ENCODE measurements around the gene PTPRU. TPM values are rescaled to one million over a fixed set of nuclear protein-coding genes. Genes with fewer than 3 reads are reported as not detected.

The PTPRU gene
- total RNA-seq, 1 experiment from 2014 or later: 45.5 TPM

- Histone ChIP-seq H3K4ac (ENCODE audit: low read depth, low read length) (no peak overlapping the region), H3K79me1 (ENCODE audit: insufficient read depth, low read depth, low read length, poor library complexity, severe bottlenecking) (no peaks in the 10 kb centered on the region), H2AFZ (ENCODE audit: low read length) (no peak overlapping the region), H3T11ph (ENCODE audit: low read length) (no peak overlapping the region), H4K8ac (replicated peaks; ENCODE audit: insufficient read length, low read depth, low read length) (no peak overlapping the region), H3K14ac (ENCODE audit: insufficient read depth, low read length) (no peak overlapping the region), H4K20me1 (ENCODE audit: control insufficient read depth, insufficient read depth, insufficient read length) (no peaks in the 10 kb centered on the region), H2AK5ac (ENCODE audit: insufficient read length, low read length) (no peak overlapping the region), H2BK5ac (ENCODE audit: insufficient read length, low read length) (no peak overlapping the region), H3K9ac (ENCODE audit: extremely low read depth, insufficient read length, low read length) (no peak overlapping the region), H3K23ac (ENCODE audit: insufficient read length, low read depth, low read length) (no peak overlapping the region), H2BK20ac (ENCODE audit: low read depth, low read length, poor library complexity, severe bottlenecking) (no peak overlapping the region), H2BK15ac (ENCODE audit: low read depth, low read length) (no peak overlapping the region), H3K23me2 (ENCODE audit: insufficient read length, low read depth, low read length, poor library complexity, severe bottlenecking) (no peaks in the 10 kb centered on the region), H2BK12ac (ENCODE audit: insufficient read length, low read depth, low read length) (no peak overlapping the region), H3K9me3 (ENCODE audit: control insufficient read depth, low read depth, low read length) (no peaks in the 10 kb centered on the region), H3K56ac (ENCODE audit: insufficient read length, low read depth, low read length) (no peak overlapping the region), H3K27me3 (ENCODE audit: insufficient read depth, low read length) (no peaks in the 10 kb centered on the region), H4K91ac (ENCODE audit: insufficient read length, low read depth, low read length) (no peak overlapping the region), H3K4me2 (ENCODE audit: insufficient read depth, insufficient read length, low read length) (no peak overlapping the region), H2BK120ac (ENCODE audit: low read depth, low read length, poor library complexity, severe bottlenecking) (no peak overlapping the region), H3K4me1 (ENCODE audit: insufficient read depth, low read length) (no peaks in the 10 kb centered on the region), H3K18ac (ENCODE audit: insufficient read length, low read depth, low read length) (no peak overlapping the region), H3K27ac (ENCODE audit: insufficient read length, low read depth, low read length) (no peak overlapping the region), H4K5ac (ENCODE audit: insufficient read length, low read depth, low read length) (no peak overlapping the region), H3K79me2 (ENCODE audit: insufficient read depth, low read length) (no peaks in the 10 kb centered on the region)
- no peak for TF ChIP-seq CTCF (conservative IDR thresholded peaks at IDR 0.05)
- H3K27ac Mint-ChIP-seq: no peak overlapping the region
- no peaks in the 10 kb centered on the region for H3K27me3 Mint-ChIP-seq (ENCODE audit: low read depth)
- WGBS (ENCODE audit: extremely low coverage, insufficient read length, low lambda C conversion rate): no CpG with 5 or more reads among the region's 10 CpGs
- no peak overlapping the region for H3K4me3 Mint-ChIP-seq
- H3K36me3 Mint-ChIP-seq (ENCODE audit: insufficient read depth in 1 of 3, low read depth in 3 of 3): peaks cover 2 to 30% (median 27%) of the 10 kb centered on the region in 3 experiments; a peak in 5 of 7 replicates
- H3K4me1 Mint-ChIP-seq: peaks cover 3 to 4% of the 10 kb centered on the region in 2 experiments; a peak in 2 of 4 replicates
- H3K9me3 Mint-ChIP-seq: no peaks in the 10 kb centered on the region
- DNase-seq: no peak
Measured at GRCh38 chr1:29291756-29292155, 55.4 kb downstream of the PTPRU start.

Measured in H9 (cell line).